Limb (tissue), 2 donors: ENCODE results near the gene IRS2.

Source experiments
- DNase-seq, 2 donors: peaks; one replicate each; pipeline ENCODE4 v3.0.0-alpha.2; 2016; ENCODE audit errors: extremely low spot score in 2 of 2

The IRS2 gene

GRCh38 chr13:109807345-109807744 lies 21.0 kb upstream of the IRS2 start:
- no peak for DNase-seq

- DNase-seq, result no peak
These were observed 18.3 kb upstream of the IRS2 start for GRCh38 chr13:109804654-109805053.

GRCh38 chr13:109803825-109804224 lies 17.4 kb upstream of the IRS2 start:
- no peak for DNase-seq

GRCh38 chr13:109802936-109803335 lies 16.6 kb upstream of the IRS2 start:
- DNase-seq, result no peak

DNA sequence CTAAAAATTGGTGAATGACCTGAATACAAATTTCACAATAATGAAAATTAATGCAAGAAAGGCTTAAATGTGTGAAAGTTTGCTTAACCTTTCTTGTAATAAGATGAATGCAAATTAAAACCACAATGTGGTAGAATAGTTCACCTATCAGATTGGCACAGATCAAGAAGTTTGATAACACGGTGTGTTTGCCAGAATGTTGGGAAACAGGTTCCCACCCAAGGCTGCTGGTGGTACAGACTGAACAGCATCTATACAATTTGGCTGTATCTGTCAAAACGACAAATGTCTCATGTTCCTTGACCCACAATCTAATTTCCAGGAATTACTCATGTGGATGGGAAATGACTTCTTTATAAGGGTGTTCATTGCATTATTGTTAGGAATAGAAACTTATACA lies 8.6 kb upstream of the IRS2 start:
- no peak for DNase-seq

- no peak for DNase-seq
These were observed 7.7 kb upstream of the IRS2 start for GRCh38 chr13:109794095-109794494.

GRCh38 chr13:109792416-109793059 lies 6.2 kb upstream of the IRS2 start:
- DNase-seq, result no peak

DNA sequence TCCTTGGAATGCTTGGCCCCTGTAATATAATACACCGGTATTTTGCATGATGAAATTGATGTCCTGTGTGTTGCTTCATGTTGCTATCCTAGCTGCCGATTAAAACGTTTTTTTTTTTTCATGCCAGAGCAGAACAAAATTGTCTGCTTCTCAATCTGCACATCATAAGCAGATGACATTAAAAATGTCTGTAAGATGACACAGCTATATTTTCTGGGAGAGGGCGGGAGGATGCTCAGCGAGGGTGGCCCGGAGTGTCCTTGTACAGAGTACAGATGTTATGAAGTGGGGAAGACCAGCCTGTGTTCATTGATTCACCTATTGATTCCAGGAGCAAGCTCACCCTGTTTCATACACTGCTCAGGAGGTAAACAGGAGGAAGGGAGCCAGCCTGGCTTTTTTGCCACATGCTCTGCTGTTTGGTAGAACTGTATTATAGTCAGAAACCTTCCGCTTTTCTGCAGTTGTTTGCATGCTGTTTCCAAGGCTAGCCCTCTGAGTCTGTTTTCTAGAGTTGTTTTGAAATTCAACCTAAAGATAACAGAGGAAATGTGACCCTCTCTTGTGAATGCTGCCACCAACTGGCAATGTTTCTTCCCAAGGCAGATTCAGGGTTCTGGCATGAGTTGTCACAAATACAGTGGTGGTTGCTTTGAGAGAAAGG lies 4.7 kb upstream of the IRS2 start:
- DNase-seq, result no peak

DNA sequence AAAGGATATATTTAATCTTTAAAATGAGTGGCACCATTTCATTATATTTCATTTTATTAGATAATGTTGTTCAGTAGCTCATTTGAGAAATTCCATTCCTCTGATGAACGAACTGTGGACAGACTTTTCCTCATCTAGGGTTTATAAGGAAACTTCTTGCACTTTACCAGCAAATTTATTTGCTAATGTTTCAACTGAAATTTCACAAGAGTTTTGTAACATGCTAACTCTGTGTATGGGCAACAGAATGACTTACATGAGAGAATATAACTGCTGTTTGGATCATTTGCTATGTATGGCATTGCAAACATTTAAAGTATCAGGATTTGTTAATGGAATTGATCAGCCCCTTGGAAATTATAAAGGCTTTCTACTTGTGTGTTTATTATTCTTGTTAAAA lies 3.7 kb upstream of the IRS2 start:
- no peak for DNase-seq

DNA sequence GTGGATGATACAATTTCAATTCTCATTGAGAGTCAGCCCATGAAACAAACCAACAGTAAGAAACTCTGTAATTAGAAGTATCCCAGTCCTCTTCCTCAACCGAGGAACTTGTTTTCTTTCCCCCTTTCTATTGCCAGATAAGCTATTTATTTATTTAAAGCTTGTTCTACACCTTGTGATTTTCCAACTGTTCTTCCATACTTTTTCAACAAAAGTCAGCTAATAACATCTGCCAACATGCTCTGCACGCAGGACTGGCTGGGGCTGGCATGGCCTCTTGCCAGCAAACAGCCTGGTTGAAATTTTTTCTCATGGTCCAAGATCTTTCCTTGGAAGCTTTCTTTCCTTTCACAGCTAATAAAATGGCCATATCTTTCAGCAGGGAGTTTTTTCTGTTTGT lies 2.9 kb upstream of the IRS2 start:
- no peak for DNase-seq

GRCh38 chr13:109788372-109789111 lies 2.2 kb upstream of the IRS2 start:
- DNase-seq, result no peak

DNA sequence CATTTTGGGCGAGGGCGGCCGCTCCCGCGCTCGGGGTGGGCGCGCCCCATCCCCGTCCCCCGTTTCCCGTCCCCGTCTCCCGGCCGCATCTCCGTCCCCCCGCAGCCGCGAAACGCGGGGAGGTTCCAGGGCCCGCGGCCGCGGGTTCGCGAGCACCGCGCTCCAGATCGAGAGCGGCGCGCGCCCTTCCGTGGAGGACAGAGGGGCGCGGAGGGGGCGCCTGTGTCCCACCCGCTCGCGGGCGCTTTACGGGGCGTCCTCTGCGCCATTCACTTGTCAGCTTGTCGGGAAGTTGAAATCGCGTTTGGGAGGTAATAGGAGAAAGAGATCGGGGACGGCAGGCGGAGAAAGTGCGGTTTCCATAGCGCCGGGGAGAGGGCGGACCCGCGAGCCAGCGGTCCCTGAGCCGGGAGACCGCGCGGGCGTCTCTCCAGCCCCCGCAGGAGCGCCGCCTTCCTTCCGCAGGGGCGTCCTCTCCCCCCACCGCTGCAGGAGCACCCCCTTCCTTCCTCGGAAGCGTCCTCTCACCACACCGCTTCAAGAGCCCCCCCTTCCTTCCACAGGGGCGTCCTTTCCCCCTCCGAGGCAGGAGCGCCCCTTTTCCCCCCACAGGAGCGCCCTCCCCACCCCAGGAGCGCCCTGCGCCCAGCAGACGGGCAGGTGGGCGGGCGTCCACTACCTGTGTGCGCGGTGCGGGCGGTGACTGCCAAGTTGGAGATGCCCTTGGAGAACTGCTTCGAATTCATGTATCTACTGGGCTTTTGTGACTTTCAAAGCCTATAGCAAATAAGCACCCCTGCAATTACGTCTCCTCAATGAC lies 962 bp upstream of the IRS2 start:
- peak in 1 of 2 donors; percentile 37 for DNase-seq

DNA sequence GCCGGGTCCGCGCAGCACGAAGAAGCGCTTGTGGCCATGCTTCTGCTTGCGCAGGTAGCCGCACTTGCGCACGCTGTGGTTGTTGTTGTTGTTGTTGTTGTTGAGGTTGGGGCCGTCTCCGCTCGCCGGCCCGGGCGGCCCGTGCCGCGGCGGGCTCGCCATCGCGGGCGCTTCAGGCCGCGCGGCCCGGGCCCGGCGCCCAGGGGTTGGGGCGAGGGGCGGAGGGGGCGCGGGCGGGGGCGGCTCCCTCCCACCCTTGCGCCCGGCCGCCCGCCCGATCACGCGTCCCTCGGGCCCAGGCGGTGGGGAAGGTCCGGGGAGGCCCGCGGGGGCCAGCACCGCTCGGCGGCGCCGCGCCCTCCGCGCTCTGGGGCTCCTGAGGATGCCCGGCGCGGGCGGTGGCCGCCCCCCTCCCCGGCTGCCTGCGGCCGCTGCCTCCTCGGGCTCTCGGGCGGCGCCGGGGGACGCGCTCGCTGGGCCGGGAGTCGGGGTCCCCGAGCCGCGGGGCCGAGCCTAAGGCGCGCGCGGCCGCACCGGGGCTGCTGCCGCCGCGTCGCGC lies 412 bp downstream of the IRS2 start:
- no peak for DNase-seq

- peak in 1 of 2 donors; percentile 73 for DNase-seq
These were observed 1.1 kb downstream of the IRS2 start for GRCh38 chr13:109785141-109785891.

DNA sequence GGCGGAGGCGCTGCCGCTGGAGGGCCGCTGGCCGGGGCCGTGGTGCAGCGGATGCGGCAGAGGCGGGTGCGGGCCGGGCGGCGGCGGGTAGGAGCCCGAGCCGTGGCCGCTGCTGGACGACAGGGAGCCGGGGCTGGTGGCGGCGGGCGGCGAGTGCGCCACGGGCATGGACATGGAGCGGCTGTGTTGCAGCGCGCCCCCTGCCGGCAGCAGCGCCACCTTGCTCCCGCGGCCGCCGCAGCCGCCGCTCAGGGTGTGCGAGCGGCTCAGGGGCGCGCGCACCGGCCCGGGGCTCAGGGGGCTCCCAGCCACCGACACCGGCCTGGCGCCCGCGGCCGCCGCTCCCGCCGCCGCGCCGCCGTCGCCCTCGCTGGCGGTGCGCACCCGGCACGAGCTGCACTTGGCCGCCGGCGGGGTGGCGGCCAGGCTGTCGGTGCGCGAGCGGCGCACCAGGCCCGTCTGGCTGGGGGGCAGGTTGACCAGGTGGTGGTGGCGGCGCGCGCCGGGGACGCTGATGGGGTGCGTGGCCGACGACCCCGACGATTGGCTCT lies 1.7 kb downstream of the IRS2 start:
- peak; percentile 64 to 91 for DNase-seq

DNA sequence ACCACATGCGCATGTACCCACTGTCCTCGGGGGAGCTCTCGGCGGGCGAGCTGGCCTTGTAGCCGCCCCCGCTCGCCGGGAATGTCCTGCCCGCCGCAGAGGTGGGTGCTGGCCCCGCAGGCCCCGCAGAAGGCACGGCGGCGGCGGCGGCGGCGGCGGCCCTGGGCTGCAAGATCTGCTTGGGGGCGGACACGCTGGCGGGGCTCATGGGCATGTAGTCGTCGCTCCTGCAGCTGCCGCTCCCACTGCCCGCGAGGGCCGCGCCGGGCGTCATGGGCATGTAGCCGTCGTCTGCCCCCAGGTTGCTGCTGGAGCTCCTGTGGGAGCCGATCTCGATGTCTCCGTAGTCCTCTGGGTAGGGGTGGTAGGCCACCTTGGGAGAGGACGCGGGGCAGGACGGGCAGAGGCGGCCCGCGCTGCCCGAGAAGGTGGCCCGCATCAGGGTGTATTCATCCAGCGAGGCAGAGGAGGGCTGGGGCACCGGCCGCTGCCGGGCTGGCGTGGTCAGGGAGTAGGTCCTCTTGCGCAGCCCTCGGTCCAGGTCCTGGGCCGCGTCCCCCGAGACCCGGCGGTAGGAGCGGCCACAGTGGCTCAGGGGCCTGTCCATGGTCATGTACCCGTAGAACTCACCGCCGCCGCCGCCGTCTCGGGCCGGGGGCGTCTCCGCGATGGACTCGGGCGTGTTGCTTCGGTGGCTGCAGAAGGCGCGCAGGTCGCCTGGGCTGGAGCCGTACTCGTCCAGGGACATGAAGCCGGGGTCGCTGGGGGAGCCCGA lies 2.4 kb downstream of the IRS2 start:
- peak in 1 of 2 donors; percentile 41 for DNase-seq

DNA sequence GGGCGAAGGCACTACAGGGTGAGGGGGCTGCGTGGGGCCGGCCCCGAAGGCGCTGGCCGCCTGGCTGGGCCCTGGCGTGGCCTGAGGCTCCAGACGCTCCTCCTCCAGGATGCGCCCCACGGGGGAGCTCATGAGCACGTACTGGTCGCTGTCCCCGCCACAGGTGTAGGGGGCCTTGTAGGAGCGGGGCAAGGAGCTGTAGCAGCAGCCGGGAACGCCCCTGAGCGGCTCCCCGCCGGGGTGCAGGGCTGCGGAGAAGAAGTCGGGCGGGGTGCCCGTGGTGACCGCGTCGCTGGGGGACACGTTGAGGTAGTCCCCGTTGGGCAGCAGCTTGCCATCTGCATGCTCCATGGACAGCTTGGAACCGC lies 3.0 kb downstream of the IRS2 start:
- DNase-seq, result peak in 1 of 2 donors; percentile 41

DNA sequence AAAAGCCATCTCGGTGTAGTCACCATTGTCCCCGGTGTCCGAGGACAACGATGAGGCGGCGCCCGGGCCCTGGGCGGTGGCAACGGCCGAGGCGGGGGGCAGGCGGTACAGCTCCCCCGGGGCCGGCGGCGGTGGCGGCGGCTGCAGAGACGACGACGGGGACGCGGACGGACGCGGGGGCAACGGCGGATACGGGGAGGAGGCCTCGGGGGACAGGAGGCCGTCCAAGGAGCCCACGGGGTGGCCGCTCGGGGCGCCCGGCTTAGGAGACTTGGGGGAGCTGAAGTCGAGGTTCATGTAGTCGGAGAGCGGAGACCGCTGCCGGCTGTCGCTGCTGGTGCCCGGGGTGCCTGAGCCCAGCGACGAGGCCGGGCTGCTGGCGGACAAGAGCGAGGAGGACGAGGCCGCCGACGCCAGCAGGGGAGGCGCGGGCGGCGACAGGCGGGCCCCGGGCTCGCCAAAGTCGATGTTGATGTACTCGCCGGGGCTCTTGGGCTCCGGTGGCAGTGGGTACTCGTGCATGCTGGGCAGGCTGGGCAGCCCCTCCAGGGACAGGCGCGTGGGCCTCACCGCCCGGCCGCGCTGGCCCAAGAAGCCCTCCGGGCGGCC lies 3.5 kb downstream of the IRS2 start:
- no peak for DNase-seq

- DNase-seq, result no peak
These were observed 4.1 kb downstream of the IRS2 start for GRCh38 chr13:109782066-109782822.
